HG02610 (cell line): ENCODE data around the gene TRDN.
"Not testable (repeated sequence)": the region's sequence is repeated elsewhere in the genome, so short reads cannot be mapped to it uniquely, and the experiment has no call there.

Source experiments
- ATAC-seq: cut with Tn5 transposase; IDR thresholded peaks from one replicate; pipeline ENCODE4 v1.9.1; 2021; ENCODE audit warnings: mild to moderate bottlenecking, moderate library complexity; ENCODE audit not compliant: unreplicated experiment

The TRDN gene

DNA sequence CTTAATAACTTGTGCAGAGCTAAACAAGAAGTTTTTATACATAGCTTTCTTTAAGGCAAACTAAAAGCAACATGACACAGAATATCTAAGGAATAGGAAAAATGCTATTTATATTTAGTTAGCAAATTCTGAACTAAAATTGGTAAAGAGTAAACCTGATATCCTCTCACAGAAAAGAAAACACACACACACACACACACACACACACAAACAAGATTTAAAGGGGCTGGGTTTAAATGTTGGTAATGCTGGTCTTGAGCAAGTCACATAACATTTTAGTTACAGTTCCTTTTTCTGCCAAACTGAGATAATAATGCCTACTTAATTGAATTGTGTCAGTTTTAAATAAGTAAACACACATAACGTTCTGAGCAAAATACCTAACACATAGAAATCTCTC, 1.6 kb downstream of the TRDN start:
- ATAC-seq = no peak

DNA sequence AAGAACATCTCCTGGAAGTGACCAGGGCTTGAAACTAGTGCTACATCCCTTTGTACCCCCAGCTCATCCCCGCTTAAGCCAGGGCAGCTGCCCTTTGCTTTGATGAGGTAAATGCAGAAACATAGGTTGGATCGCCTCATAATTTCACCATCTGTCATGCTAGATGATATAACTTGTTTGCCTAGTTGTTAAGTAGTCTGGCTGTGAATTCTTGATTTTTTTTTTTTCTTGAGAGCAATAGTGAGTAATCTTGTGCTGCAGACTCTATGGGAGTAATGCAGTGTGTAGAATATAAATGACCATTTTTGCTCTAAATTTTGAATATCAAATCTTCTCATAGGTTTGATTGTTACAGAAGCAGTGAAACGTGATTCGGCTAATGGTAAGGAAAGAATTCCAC, 4.1 kb downstream of the TRDN start:
- ATAC-seq = no peak

DNA sequence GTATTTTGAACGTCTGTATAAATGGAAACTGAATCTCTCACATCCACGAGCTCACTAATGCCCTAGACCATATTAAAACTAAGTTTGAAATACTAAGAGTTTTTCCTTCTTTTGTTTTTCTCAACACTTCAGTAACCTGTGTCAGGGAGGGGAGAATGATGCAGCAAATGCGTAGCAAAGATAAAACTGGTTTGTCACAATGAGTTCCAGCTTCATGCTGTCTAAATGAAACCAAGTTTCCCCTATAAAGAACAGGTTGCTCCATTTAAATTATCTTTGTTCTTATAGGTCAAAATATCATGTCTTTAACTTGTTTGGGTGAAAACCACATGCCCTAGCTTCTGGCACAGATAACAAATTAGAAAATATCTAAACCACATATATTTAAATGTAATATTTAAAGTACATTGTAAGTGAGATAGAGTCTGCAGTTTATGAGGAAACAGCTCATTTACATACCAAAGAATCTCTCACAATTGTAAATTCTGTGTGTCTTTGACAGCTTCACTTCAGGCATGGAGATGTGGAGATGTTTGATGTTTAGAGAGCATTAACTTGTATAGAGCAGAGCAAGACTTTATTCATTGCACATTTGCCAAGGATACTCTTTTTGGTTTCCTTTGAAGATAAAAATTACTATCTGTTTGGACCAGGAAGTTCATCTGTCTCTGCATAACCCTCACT, 7.3 kb downstream of the TRDN start:
- no peak for ATAC-seq

DNA sequence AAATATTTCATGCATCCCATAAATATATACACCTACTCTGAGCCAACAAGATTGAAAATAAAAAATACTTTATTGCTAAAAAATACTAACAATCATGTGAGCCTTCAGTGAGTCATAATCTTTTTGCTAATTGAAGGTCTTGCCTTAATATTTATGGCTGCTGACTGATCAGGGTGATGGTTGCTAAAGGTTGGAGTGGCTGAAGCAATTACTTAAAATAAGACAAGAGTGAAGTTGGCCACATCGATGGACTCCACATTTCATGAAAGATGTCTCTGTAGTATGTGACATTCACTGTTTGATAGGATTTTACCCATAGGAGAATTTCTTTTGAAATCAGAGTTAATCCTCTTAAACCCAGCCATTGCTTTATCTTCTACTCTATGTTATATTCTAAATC, 11.1 kb downstream of the TRDN start:
- ATAC-seq = no peak

DNA sequence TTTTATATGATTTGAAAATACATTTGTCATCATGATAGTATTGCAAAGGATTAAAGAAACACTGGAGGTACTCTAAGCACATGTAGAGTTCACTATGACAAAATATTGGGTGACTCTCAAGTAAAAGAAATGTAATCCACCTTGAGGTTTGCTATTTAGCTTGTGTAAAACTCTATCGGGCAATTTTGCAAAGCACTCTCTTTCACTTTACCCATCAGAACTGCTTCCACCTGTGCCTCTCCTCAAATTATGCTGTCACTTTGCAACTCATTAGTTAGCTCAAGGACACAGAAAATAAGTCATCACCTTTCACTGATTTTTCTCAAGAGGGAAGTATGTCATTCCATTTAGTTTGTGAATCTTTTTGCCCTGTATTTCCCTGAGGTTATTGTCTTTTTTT, 14.0 kb downstream of the TRDN start:
- no peak for ATAC-seq

DNA sequence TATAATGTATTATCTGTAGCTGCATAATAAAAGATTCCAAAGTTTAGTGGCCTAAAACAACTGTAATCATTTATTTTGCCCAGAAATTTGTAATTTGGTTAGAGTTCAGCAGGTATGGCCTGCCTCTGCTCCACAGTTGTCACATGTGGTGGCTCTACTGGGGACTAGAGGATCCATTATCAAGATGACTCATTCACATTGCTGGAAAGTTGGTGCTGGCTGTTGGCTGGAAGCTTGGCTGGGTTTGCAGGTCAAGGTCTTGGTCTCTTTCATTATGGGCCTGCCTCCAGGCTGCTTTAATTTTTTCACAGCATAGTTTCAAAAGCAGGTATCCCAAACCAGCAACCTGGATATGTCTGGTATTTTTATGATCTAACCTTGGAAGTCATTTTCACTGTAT, 17.6 kb downstream of the TRDN start:
- no peak for ATAC-seq

DNA sequence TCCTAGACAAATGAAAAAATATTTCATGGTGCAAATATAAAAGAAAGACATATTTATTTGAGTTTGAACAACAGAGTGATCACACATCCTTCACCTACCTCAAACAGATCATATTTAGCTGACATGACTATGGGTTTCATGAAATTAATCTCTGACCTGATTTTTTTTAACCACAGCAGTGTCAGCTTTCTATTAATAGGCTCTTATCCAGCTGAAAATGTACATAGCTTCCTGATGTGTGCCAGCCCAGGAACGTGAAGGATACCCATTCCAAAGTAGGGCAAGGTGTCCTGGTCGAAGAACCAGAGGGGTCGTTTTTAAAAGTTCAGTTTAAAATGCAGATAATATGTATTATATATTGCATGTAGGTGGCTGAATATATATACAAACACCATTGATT, 19.8 kb downstream of the TRDN start:
- ATAC-seq = no peak

DNA sequence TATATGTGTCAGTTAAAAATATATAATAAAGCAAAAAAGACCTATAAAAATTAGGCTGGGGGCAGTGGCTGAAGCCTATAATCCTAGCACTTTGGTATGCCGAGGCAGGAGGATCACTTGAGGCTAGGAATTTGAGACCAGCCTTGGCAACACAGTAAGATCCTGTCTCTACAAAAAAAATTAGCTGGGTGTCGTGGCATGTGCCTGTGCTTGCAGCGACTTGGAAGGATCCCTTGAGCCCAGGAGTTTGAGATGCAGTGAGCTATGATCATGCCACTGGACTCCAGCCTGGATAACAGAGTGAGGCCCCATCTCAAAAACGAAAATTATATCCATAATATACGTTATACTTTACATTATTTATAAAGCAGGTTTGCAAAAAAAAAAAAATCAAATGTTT, 20.7 kb downstream of the TRDN start:
- no peak for ATAC-seq

DNA sequence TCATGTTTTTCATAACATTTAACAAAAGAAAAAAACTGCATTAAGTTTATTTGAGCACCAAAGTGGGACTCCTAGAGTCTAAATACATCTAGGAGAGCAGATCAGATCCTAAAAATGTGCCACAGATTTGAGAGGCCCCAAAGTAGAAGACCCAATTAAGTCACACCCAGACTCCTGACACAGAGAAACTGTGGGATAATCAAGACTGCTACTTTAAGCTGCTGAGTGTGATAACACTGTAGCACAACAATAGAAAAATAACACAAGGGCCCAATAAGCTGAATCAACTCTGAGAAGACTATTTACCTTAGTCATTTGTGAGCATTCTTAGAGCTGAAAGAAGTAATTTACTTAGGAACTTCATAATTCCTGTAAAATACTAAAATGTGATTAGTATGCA, 26.0 kb downstream of the TRDN start:
- no peak for ATAC-seq

DNA sequence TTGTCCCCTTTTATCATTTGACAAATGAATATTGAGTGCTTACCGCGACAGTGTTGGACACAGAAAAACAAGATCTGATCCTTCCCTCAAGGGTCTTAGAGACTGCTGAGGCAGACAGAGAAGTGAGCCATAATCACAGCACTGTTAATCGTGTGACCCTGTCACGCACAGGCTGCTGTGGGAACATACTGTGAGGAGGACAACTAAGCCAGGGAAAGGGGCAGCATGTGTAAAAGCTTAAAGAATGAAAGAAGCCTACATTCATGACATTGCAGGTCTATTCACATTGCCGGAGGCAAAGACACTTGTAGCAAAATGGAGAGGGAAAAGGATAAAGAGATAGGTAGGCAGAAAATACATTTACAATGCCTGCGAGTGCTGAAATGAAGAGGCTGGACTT, 32.7 kb downstream of the TRDN start:
- no peak for ATAC-seq

DNA sequence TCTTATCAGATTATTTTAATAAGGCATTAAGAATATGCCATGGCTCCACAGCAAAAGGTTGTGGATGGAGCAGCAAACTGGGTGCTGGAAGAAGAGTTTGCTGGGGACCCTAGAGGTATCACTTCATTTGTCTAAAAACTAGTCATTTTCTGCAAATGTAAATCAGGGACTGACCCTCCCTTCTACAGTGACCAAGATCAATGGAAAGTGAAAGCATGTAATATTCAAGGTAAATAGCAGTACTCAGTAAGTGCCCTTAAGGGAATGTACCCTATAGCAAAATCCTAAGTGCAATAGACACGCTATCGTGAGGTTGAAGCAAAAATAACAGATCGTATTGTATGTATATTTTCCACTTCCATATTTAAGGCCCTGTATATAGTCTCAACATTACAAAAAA, 38.7 kb downstream of the TRDN start:
- ATAC-seq = peak; percentile 90

DNA sequence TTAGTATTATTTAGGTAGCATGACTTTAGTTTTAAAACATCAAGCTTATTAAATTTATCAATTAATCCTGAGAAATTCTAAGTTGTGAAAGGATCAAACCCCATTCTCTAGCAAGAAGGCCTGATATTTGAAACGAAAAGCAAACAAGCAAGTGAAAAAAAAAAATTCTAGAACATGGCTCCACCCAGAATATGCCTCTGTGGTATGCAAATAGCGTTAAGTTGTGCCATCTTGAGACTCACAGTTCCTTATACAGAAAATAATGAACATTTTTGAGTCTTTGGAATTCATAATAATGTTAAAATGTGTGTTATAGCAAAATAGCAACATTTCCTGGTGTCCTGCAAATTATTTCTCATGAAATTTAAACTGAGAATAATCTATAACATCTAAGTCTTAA, 42.0 kb downstream of the TRDN start:
- ATAC-seq = no peak

DNA sequence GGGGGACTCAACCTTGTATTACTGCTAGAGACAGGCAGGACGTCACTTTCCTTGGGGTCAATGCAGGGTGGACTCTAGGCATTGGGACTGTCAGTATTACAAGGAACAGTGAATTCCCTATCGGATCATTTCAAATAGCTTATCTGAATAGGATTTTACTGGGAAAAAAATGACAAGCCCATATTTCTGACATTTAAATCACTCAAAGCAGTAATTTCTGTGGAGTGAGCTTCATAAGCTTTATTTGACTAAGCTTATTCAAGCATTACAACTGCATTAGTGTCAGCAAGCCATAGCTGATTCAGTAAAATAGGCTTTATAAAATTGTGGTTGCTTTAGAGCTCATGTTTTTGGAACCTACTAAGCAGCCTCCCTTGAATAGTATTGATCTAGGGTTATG, 44.3 kb downstream of the TRDN start:
- no peak for ATAC-seq

DNA sequence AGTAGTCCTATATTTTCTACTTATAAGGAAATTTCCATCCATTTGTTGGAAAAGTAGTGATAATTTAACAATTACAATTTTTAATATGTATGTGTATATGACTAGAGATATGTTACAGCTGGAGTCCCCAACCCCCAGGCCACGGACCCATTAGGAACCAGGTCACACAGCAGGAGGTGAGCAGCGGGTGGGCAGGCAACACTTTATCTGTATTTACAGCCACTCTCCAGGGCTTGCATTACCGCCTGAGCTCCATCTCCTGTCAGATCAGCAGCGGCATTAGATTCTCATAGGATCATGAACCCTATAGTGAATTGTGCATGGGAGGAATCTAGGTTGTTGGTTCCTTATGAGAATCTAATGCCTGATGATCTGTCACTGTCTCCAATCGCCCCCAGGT, 46.8 kb downstream of the TRDN start:
- ATAC-seq = no peak

DNA sequence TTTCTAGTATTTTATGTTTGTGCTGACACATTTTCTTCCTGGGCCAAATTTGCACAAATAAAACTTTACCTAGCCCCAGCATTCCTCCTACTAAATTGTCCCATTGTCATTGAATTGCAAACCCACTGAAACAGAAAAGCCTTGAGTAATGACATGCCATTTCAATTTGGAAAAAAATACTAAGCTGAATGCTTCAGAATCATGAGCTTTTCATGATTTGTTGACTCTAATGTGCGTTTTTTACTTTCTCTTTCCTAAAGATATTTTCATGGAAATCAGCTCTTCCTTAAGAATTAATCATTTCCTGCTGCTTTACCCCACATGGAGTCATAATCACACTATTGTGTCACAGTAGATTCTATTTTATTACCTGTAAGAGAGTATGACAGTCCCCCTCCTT, 47.4 kb downstream of the TRDN start:
- ATAC-seq = no peak

DNA sequence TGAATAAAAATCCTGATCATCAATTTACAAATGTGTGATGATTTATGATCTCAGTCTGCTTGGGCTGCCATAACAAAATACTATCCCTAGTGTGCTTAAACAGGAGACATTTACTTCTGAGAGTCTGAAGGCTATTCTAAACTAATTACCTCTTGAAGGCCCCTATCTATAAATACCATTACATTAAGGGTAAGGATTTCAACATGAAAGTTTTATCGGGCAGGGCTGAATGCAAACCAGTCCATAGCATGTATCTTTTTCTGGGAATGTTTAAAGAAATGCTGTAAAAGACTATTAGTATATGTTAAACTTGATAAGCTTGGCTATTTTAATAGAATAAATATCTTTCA, 48.2 kb downstream of the TRDN start:
- no peak for ATAC-seq

DNA sequence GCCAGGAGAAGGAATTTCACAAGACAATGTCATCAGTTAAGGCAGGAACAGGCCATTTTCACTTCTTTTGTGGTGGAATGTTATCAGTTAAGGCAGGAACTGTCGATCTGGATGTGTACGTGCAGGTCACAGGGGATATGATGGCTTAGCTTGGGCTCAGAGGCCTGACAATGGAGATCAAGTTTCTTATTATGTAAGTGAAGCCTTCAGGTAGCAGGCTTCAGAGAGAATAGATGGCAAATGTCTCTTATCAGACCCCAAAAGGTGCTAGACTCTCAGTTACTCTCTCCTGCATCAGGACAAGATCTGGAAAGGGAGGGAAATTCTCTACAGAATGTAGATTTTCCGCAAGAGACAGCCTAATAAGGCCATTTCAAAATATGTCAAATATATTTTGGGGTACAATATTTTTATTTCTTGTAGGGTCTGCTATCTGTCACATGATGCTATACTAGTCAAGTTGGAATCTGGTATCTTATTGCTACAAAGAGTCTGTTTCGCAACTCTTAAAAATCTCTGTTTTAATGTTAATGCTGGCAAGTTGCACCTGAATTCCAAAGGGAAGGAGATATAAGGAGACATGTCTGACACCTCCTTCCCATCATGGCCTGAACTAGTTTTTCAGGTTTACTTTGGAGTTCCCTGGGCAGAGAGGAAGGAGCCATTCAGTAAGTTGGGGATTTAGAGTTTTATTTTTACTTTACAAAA, 48.8 kb downstream of the TRDN start:
- ATAC-seq = no peak

DNA sequence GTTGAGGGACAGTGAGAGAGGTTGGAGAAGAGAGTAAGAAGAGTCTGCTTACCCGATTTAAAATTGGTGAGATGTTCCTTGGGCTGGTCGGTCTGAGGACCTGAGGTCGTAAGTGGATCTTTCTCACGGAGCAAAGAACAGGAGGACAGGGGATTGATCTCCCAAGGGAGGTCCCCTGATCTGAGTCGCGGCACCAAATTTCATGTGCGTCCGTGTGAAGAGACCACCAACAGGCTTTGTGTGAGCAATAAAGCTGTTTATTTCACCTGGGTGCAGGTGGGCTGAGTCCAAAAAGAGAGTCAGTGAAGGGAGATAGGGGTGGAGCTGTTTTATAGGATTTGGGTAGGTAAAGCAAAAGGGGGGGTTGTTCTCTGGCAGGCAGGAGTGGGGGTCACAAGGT, 49.3 kb downstream of the TRDN start:
- ATAC-seq = not testable (repeated sequence)

DNA sequence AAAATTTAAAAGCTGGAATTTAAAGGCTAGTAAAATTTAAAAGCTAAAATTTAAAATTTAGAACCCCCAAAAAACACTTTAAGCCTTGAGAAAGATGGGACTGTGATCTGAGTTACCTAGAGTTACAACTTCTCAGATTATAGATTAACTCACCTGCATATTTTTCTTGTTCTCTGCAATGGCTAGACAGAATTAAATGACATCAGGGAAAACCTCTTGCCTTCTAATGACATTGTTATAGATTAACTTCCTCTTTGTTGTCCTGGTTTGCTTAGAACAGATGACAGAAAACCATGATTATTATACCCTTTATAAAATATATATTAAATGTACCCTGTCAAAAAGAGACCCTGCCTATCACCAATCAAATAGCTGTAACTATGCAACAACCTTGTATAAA, 56.4 kb downstream of the TRDN start:
- ATAC-seq = no peak

DNA sequence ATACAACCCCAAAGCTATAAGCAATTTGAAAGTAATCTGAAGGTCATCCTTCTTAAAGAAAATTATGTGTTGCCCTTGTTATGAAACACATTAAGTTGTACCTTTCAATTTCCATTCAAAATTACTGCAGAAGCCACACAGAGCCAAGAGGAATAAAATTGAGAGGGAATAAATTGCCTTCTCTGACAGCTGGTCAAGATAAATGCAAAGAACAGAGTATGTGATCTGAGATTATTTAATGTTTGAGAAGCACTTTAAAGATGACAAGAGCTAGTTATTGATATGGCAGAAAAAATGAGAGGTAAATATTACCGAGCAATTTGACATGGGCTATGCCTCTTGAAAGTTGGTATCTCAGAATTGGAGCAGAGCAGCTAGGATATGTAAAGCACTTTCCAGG, 61.6 kb downstream of the TRDN start:
- no peak for ATAC-seq

DNA sequence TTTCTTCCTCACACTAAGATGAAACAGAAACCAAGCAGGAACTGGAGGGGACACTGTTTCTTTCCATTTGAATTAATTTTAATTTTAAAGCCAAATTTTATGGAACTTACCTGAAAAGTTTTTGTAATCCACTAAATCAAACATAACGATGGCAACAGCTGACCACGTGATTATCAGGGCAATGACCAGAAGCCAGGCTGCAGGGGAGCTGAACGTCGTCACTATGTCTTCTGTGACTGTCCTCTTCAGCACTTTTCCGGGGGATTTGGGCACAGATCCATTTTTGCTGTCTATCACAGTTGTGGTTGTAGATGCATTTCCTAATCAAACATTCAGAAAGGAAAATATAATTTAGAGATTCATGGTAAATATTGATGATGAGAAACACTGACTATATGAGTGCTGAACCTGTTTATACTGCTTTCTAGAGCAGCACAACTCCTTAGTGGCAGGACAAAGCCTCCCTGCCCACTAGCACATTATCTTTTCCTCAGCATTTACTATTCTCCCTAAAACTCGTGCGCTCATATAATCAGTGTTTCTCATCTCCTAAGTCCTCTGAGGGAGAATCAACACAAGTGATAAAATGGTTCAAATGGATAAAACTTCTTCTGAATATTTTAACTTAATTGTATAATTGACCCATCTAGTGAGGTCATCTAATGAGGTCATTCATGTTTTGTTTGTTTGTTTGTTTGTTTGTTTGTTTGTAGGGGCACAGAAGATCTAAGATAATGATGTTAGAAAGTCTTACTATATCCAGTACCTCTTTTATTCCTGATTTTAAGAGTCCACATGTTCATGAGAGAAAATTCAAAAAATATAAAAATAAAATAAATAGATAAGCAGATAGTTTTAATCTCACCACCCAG, 65.7 kb downstream of the TRDN start:
- ATAC-seq = no peak

DNA sequence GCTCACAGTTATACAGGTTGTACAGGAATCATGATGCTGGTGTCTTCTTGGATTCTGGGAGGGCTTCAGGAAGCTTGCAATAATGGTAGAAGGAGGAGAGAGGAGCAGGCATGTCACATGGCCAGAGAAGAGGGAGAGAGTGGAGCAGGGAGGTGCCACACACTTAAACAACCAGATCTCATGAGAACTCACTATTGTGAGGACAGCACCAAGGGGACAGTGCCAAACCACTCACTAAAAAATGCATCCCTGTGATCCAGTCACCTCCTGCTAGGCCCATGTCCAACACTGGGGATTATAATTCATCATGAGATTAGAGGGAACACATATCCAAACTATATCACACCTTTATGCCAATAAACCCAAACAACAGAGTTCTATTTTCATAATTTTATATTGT, 67.2 kb downstream of the TRDN start:
- ATAC-seq = no peak
